Ramos (cell line): Measurements from ENCODE around the gene MRAP2.
"Not testable (repeated sequence)": the region's sequence is repeated elsewhere in the genome, so short reads cannot be mapped to it uniquely, and the experiment has no call there.

Source experiments
- in situ Hi-C: fragments of 300-500 bp; cut with MboI; formaldehyde crosslinking; loops from one replicate; pipeline ENCODE4 v1.14.3; 2022; ENCODE audit warnings: low sequenced_read_pairs; ENCODE audit not compliant: unreplicated experiment

MRAP2 gene

DNA sequence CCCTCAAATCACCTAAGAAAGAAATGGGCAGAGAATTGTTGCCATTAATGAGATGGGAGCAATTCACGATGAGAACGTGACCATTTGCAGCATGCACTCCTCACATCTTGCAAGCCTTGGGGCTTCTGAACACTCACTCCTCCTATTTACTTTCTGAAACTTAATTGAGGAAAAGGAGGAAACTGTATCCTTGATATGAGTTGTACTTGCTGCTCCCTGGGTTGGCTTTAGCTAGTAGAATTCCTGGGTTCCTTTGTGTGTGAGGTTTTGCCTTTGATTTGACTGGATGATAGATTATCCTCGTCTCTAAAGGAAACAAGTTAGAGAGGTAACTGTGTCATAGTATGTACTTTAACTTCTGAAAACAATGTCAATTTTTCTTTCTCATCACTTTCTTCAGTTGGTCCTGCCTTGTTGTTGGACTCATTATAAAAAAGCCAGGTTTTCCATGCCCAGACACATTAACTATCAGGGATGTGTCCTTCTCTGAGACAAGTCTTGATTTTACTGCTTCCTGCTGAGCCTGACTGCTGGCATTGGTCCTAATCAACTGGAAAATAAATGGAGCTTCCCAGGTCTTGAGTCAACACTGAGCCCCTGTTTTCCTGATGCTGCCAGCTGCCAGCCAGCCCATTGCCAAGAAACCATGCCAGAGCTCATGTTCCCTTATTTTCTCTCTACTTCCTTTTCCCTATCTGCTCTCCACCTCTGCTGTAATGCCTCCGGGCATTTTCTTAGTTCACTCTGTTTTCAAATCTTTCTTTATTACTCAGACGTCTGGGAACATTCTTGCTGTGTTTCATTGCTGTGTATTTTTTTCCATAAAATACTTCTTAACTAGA, 6.0 kb upstream of the MRAP2 start:
- in situ Hi-C loops = no loop called here

DNA sequence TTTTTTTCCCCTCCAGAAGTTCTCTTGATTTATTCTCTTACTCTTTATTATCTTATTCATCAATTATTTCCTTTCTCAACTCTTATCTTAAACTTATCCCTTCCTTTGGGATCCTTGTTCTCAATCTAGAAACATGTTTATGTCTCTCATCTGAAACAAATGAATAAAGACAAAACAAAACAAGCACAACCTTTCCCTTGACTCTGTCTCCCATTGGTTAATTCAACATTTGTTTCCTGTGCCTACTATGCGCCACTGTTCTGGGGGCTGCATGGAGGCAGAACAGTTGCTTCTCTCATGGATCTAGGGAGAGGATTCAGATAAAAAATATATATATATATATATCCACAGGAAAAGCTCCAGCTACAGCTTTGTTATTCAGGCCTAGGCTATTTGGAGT, 5.2 kb upstream of the MRAP2 start:
- in situ Hi-C loops = no loop called here

DNA sequence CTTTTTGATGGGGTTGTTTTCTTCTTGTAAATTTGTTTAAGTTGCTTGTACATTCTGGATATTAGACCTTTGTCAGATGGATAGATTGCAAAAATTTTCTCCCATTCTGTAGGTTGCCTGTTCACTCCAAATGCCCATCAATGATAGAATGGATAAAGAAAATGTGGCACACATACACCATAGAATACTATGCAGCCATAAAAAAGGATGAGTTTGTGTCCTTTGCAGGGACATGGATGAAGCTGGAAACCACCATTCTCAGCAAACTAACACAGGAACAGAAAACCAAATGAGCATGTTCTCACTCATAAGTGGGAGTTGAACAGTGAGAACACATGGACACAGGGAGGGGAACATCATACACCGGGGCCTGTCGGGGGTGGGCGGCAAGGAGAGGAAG, 1.6 kb upstream of the MRAP2 start:
- in situ Hi-C loops = not testable (repeated sequence)

DNA sequence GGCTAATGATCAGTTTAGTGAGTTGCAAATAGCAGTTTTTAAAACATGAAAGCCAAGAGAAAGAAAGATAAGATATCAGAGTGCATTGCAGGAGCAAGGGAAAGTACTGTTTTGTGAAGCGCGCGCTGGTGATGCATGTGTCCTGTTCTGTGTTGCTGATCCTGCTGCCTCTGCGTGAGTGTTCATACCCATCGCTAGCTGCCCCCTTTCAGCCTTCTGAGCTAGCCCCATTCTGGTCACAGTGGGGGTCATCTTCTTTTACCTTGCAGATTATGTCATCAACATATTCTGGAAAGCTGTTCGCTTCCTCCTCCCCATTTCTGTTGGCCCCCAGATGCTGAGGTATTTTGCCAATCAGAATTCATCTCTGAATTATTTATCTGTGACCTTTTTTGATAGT, 1.9 kb downstream of the MRAP2 start:
- in situ Hi-C loops = no loop called here

DNA sequence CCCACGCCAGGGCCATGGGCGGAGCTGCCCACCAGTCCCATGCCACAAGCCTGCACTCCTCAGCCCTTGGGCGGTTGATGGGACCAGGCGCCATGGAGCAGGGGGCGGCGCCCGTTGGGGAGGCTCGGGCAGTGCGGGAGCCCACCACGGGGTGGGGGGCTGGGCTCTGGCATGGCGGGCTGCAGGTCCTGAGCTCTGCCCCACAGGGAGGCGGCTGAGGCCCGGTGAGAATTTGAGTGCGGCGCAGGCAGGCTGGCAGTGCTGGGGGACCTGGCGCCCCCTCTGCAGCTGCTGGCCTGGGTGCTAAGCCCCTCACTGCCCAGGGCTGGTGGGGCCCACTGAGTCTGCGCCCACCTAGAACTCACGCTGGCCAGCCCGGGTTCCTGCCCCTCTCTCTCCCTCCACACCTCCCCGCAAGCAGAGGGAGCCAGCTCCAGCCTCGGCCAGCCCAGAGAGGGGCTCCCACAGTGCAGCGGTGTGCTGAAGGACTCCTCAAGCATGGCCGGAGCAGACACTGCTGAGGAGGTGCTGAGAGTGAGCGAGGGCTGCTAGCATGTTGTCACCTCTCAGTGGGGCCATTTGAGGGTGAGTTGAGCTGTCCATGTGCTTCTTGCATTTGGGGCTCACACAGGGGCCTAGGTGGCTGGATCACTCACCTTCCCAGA, 4.0 kb downstream of the MRAP2 start:
- in situ Hi-C loops = no loop called here

DNA sequence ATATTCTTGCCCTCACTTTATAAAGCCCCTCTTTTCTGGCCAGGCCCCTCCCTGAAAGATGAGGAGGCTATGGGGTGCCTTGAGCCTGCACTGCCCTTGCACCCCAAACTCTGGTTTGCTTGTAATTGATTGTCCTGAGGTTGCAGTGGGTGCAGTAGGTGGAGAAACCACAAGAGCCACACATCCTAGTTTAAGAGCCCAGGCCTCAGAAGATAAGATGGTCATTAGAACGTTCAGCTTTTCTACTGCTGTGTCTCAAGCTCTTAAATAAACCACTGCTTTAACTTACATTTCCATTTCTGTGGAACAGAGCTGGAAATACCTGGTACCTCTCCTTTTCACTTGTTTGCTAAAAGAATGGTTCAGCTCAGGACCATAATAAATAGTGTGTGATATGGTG, 9.0 kb downstream of the MRAP2 start:
- in situ Hi-C loops = no loop called here

DNA sequence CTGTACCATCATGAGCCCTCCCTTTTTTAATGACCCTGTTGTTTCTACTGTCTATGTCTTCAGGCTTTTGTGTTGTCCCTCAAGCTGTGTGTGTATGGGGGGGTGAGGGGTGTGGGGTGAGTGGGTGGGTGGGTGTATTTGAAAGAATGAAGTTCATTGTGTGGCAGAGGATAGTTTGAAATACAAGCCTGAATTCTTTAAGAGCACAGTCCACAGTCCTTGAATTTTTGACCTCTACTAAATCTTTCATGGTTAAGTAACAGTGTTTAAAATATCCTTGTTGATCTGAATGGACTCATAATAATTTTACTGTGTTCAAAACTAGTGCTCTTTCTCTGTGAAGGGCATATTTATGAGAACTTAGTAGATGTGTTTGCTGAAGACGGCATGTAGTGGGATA, 10.0 kb downstream of the MRAP2 start:
- in situ Hi-C loops = no loop called here

DNA sequence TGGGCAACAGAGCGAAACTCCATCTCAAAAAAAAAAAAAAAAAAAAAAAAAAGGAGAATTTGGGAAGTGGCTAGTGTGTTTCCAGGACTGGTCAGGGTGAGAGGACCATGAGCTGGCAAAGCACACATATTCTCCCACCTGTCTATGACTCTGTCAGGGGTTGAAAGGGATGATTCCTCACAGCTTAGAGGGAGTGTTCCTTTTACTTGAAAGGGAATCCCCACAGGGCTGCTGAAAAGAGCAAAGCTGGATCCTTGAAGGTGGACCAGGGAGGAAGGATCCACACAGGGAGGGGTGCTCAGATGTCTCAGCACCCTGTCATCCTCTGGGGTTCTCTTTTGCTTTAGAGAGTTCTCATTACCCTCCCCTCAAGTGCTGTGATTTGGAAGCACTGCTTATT, 13.2 kb downstream of the MRAP2 start:
- in situ Hi-C loops = no loop called here

DNA sequence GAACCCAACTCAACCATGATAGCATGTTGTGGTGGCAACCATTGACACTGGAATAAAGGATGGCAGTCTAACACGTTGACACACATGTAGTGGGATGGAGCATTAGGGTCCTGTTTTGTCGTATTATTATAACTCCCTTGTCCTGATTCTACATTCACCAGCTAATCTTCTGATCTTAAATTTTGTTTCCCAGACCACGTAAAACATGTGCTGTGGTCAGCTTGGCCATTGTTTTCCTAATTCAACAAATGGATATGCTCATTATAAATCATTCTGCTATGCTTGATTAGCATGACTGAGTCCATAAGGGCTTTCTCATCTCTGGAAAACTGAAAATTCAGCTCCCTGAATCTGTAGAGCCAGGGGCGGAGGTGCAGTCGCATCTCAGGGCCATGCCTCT, 15.0 kb downstream of the MRAP2 start:
- in situ Hi-C loops = no loop called here

DNA sequence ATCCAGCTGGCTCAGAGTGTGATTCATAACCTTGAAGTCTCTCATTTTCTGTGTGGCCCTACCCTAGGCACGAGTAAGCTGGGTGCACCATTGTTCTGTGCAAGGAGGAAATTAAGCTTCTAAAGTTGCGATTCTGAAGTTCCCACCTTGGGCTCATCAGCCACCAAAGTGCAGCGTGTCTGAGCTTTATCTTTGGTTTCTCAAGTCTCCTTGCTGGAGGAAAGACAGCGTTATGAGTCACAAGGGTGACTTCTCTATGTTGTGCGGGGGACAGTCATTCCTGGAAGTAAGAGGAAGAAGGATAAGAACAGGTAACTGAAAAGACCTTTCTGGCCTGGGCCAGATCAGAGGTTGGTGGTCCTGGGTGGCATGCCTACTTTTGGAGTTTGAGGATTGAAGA, 16.8 kb downstream of the MRAP2 start:
- in situ Hi-C loops = no loop called here

DNA sequence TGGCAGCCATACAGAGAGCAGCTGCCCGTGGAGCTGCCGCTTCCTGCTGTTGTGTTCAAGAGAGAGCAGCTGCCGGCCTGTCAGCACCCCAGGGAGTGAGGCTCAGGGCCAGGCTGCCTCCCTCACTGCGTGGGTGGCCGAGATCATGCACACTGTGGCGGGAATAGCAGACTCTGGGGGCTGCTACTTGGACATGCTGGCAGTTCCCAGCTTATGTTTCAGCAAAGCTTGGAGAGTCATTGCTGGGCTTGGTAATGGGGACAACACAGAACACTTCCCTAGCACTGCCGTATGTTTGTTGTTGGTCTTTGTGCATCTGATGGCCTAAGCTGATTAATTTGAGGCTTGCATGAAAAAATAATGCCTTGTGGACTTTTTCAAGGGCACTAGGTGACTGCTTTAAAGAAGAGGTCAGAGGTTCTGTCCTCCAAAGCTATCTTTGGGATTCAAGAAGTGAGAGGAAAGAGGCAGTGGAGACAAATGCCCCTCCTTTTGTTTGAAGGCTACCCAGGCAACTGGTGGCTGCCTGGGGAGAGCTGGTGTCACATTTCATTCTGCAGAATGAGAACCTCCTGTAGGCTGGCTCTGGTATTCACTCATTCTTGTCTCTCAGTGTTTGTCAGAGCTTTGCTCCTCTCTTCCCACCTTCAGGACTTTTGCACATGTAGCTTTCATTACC, 18.8 kb downstream of the MRAP2 start:
- in situ Hi-C loops = no loop called here

DNA sequence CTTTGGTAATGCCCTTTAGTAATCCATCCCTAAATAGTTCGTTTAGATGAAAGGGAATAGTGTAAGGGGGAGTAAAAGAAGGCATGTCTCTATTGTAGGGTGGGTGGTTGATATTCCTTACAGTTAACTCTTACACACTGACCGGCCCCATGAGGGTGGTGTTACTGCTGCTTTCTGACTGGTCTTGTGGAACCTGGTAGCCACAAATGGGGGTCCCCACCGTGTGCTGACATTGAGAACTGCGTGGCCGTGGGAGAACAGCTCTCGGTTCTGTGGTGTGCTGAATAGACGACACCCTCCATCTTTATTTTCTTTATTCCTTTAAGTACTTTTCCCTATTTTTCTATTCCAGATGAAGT, 19.3 kb downstream of the MRAP2 start:
- in situ Hi-C loops = no loop called here

DNA sequence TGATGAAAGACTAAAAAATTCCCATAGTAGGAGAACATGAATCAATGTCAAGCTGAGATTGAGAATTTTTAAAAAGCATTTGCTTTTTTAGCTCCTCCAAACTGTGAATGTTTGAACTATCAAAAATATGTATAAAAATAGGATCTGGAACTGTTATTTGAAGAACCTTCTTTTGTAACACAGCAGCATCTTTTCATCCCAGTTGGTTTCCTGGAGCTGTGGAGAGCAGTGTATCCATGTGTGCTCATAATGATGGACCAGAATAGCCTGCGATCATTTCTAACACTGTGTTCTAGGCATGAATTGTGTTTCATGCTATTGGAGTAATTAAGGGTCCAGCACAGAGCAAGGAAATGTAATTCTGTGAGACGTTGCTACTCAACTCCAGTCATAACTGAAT, 22.1 kb downstream of the MRAP2 start:
- in situ Hi-C loops = no loop called here

DNA sequence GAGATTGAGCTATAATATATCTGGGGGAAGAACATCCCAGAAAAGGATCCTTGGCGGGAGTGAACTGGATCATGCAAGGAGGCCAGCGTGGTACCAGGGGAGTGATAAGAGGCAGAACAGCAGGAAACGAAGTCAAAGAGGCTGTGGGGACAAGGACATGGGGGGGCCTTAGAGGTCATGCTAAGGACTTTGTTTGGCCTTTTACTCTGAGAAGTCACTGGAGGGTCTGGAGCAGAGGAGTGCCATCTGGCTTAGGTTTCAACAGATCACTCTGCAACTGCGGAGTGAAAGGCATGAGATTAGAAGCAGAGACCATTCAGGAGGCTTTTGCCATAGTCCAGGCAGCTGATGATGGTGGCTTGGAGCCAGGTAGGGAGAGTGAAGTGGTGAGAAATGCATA, 24.3 kb downstream of the MRAP2 start:
- in situ Hi-C loops = no loop called here

DNA sequence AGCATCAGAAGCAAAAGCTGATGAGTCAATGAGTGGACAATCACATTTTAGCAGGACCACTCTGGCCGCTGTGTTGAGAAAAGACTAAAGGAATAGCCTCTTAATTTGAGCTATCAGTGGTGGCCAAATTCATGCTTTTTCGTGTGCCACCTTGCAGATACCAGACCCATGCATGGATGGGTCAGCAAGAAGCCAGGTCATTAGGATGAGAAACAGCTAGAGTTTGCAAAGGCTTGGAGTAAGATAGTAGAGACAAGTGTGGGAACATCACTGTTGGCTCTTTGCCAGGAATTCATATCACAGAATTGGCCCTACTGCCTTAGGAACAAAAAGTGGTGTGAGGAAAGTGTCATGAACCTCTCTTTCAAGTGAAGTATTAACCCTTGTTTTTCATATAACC, 25.5 kb downstream of the MRAP2 start:
- in situ Hi-C loops = no loop called here

DNA sequence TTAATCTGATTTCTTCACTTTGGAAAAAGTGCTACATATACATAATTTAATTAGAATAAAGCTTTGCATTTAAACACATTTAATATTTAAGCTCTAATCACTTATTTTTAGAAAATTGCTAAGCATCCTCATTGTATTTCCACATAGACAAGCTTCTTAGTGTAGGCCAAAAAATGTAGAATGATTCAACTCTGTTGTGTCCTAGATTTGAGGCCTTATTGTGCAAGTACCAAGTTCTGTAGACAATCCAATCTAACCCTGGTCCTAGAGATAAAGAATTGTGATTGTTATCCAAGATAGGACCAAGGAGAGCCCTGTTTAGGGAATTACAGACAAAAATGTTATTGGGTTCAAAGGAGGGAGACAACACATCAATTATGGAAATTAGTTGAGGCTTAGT, 27.6 kb downstream of the MRAP2 start:
- in situ Hi-C loops = no loop called here

DNA sequence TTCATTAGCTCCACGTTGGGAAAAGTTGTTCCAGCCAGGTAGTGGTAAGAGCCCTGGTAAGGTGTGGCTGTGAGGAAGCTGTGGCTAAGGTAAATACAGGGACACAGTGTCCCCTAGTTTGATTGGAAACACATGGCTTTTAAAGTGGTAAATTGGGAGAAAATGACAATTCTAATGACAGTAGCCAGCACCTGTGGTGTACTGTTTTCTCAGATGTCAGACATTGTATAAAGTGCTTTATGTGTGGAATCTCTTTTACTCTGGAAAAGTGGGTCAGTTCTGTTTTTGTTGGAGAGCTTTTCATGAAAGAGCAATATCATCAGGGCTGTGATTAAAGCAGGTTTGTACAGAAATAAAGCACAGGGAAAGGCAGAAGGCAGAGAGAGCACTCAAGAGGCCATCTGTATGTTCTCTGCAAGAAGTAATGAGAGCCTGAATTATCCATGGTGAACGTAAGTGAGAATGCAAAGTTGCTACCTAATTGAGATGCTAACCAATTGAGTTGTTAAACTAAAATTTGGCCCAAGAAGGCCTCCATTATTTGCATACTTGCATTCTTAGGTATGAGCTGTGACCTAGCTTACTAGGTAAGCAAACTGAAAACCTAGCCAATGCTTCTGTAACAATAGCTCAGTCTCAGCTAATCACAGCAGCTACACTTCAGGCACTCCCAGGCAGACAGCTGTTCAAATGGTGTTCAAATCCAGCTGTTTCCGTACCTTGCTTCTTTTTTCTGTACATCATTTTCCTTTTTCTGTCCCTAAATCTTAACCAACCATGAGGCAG, 28.2 kb downstream of the MRAP2 start:
- in situ Hi-C loops = no loop called here

DNA sequence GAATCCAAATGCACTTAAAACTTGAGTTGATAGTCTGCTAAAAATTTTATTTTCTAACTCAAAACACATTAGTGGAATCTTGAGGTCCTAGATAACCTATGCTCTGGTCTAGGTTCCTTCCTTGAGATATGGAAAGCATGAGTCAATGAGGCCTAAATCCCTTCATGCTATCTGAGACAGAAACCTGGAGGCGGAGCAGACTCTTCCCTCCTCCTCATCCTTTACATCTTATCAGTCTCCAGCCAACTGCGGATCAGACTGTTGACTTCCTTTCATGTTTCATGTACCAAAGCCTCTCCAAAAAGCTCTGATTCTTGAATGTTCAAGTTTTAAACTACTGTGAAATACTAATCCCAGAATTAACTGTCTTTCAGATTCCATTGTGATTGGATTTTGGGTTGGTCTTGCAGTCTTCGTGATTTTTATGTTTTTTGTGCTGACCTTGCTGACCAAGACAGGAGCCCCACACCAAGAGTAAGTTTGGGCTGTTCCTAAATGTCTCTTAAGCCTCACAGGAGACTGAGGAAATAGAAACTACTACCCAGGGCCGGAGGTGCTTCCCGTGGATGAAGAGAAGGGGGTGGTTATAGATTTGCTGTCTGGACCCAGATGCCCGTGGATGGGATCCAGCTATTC, 29.1 kb downstream of the MRAP2 start:
- in situ Hi-C loops = no loop called here

DNA sequence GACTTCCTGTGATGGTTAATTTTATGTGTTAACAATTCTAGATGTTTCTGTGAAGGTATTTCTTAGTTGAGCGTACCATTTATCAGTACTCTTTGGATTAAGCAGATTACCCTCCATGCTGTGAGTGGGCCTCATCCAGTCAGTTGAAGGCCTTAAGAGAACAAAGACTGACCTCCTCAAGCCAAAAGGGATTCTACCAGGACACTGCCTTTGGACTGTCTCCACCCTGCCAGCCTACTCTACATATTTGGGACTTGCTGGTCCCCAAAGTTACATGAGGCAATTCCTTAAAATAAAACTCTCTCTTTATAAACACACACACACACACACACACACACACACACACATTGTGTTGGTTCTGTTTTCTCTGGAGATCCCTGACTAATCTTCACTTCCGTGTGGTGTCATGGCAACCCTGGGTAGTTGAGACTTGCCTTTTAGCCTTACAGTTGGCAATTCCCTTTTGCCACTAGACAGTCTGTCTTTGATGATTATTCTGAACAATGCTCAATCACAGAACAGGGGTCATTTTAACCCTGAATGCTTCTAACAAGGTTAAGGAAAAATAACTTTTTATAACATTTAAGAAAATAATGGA, 32.2 kb downstream of the MRAP2 start:
- in situ Hi-C loops = no loop called here

DNA sequence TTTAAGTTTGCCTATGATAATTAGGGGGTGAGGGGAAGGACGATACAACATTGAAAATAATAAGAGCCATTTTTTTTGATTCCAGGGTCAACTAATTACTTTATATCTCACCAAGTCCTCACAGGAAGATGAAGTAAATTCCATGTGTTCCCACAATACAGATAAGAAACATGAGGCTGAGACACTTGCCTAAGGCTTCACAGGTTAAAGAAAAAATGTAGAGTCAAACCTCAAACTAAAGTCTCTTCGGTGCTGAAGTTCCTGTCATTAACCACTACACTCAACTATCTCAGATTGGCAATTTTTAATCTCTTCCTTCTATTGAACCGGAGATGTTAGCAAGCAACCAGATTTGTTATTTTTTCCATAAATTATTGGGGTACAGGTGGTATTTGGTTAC, 33.0 kb downstream of the MRAP2 start:
- in situ Hi-C loops = no loop called here
